ENCODE data around the gene PAIP2B. TPM values are rescaled to one million over a fixed set of nuclear protein-coding genes. Genes with fewer than 3 reads are reported as not detected.

PAIP2B gene
- total RNA-seq, 1 experiment from 2014 or later, result 0.03 TPM

GRCh38 chr2:71226096-71226964 is 573 bp downstream of the PAIP2B start:
- Histone ChIP-seq H3K9me3 (peaks cover 1% of the 10 kb centered on the region; the same call in 1 of the 2 replicates), H3K27me3 (peaks cover 13% of the 10 kb centered on the region), H3K36me3 (no peaks in the 10 kb centered on the region), H3K4me3 (peak overlapping the region; percentile 68)
- DNase-seq, result no peak

GRCh38 chr2:71224935-71225334 is 2.0 kb downstream of the PAIP2B start:
- no peak overlapping the region for H3K4me3 ChIP-seq
- no peak for DNase-seq

GRCh38 chr2:71224457-71224856 is 2.4 kb downstream of the PAIP2B start:
- no peak for DNase-seq
- Histone ChIP-seq H3K27me3 (peaks cover 13% of the 10 kb centered on the region), H3K4me3 (no peak overlapping the region), H3K36me3 (no peaks in the 10 kb centered on the region), H3K9me3 (peaks cover under 1% of the 10 kb centered on the region; the same call in 1 of the 2 replicates)

More at GRCh38 chr2:71224935-71225334, 2.0 kb downstream of the PAIP2B start:
- Histone ChIP-seq H3K27me3 (peaks cover 13% of the 10 kb centered on the region), H3K9me3 (peaks cover 1% of the 10 kb centered on the region; the same call in 1 of the 2 replicates), H3K36me3 (no peaks in the 10 kb centered on the region)

GRCh38 chr2:71223767-71224333 is 3.1 kb downstream of the PAIP2B start:
- H3K4me3 ChIP-seq, result no peak overlapping the region
- H3K36me3 ChIP-seq, result no peaks in the 10 kb centered on the region
- peak; percentile 31 for DNase-seq
- H3K9me3 ChIP-seq, result no peaks in the 10 kb centered on the region
- H3K27me3 ChIP-seq, result peaks cover 13% of the 10 kb centered on the region

- Histone ChIP-seq H3K27me3 (peaks cover 7% of the 10 kb centered on the region), H3K9me3 (no peaks in the 10 kb centered on the region), H3K4me3 (no peak overlapping the region), H3K36me3 (no peaks in the 10 kb centered on the region)
- no peak for DNase-seq
Measured at GRCh38 chr2:71220743-71221142, 6.2 kb downstream of the PAIP2B start.

GRCh38 chr2:71216501-71216900 is 10.4 kb downstream of the PAIP2B start:
- peaks cover 3% of the 10 kb centered on the region; the same call in 1 of the 2 replicates for H3K27me3 ChIP-seq
- H3K36me3 ChIP-seq, result no peaks in the 10 kb centered on the region
- H3K9me3 ChIP-seq, result no peaks in the 10 kb centered on the region
- H3K4me3 ChIP-seq, result no peak overlapping the region
- no peak for DNase-seq

GRCh38 chr2:71215447-71215846 is 11.5 kb downstream of the PAIP2B start:
- H3K27me3 ChIP-seq, result peaks cover 3% of the 10 kb centered on the region; the same call in 1 of the 2 replicates
- no peaks in the 10 kb centered on the region for H3K36me3 ChIP-seq
- no peak for DNase-seq
- H3K4me3 ChIP-seq, result no peak overlapping the region
- no peaks in the 10 kb centered on the region for H3K9me3 ChIP-seq

GRCh38 chr2:71212336-71212735 is 14.6 kb downstream of the PAIP2B start:
- no peak for DNase-seq
- Histone ChIP-seq H3K36me3 (no peaks in the 10 kb centered on the region), H3K4me3 (no peak overlapping the region), H3K27me3 (peaks cover 3% of the 10 kb centered on the region; the same call in 1 of the 2 replicates), H3K9me3 (no peaks in the 10 kb centered on the region)

- peaks cover 4% of the 10 kb centered on the region for H3K9me3 ChIP-seq
- H3K4me3 ChIP-seq, result no peak overlapping the region
- DNase-seq, result no peak
- H3K36me3 ChIP-seq, result no peaks in the 10 kb centered on the region
- H3K27me3 ChIP-seq, result peaks cover 10% of the 10 kb centered on the region; the same call in 1 of the 2 replicates
Measured at GRCh38 chr2:71210292-71210691, 16.6 kb downstream of the PAIP2B start.

- H3K4me3 ChIP-seq, result no peak overlapping the region
- DNase-seq, result no peak
- no peaks in the 10 kb centered on the region for H3K36me3 ChIP-seq
- H3K27me3 ChIP-seq, result peaks cover 11% of the 10 kb centered on the region; the same call in 1 of the 2 replicates
- peaks cover 4% of the 10 kb centered on the region for H3K9me3 ChIP-seq
Measured at GRCh38 chr2:71208756-71209155, 18.1 kb downstream of the PAIP2B start.

GRCh38 chr2:71207601-71208000 is 19.3 kb downstream of the PAIP2B start:
- no peaks in the 10 kb centered on the region for H3K36me3 ChIP-seq
- DNase-seq, result no peak
- H3K9me3 ChIP-seq, result peaks cover 4% of the 10 kb centered on the region
- no peak overlapping the region for H3K4me3 ChIP-seq
- peaks cover 17% of the 10 kb centered on the region for H3K27me3 ChIP-seq

GRCh38 chr2:71206271-71206670 is 20.6 kb downstream of the PAIP2B start:
- Histone ChIP-seq H3K4me3 (no peak overlapping the region), H3K27me3 (peaks cover 17% of the 10 kb centered on the region), H3K9me3 (peaks cover 4% of the 10 kb centered on the region), H3K36me3 (no peaks in the 10 kb centered on the region)
- DNase-seq, result no peak

GRCh38 chr2:71191570-71191943 is 35.3 kb downstream of the PAIP2B start:
- H3K27me3 ChIP-seq, result peaks cover 12% of the 10 kb centered on the region; the same call in 1 of the 2 replicates
- no peaks in the 10 kb centered on the region for H3K36me3 ChIP-seq
- no peak overlapping the region for H3K4me3 ChIP-seq
- H3K9me3 ChIP-seq, result no peaks in the 10 kb centered on the region
- no peak for DNase-seq

- peak; percentile 35 for DNase-seq
- Histone ChIP-seq H3K27me3 (peaks cover 7% of the 10 kb centered on the region; the same call in 1 of the 2 replicates), H3K4me3 (no peak overlapping the region), H3K36me3 (no peaks in the 10 kb centered on the region), H3K9me3 (no peaks in the 10 kb centered on the region)
Measured at GRCh38 chr2:71190656-71191569, 36.0 kb downstream of the PAIP2B start.

GRCh38 chr2:71187589-71187988 is 39.3 kb downstream of the PAIP2B start:
- H3K4me3 ChIP-seq, result no peak overlapping the region
- no peaks in the 10 kb centered on the region for H3K27me3 ChIP-seq
- no peak for DNase-seq
- H3K9me3 ChIP-seq, result no peaks in the 10 kb centered on the region
- H3K36me3 ChIP-seq, result no peaks in the 10 kb centered on the region

GRCh38 chr2:71186973-71187372 is 39.9 kb downstream of the PAIP2B start:
- Histone ChIP-seq H3K9me3 (no peaks in the 10 kb centered on the region), H3K27me3 (no peaks in the 10 kb centered on the region), H3K36me3 (no peaks in the 10 kb centered on the region), H3K4me3 (no peak overlapping the region)
- DNase-seq, result no peak
